Stomach (tissue), 9 donors: ENCODE data around the gene RBKS. TPM values are rescaled to one million over a fixed set of nuclear protein-coding genes. Genes with fewer than 3 reads are reported as not detected.

ENCODE experiments used
- DNase-seq, 2 donors: peaks; one replicate each; pipeline versions ENCODE4 v3.0.0 to v3.0.0-alpha.2; 2013 to 2019
- H3K27ac ChIP-seq, 5 donors: fragments of 200-600 bp in 4 of 5; sonication (generic) in 4 of 5; one replicate each; pipeline ENCODE4 v1.5.1; 2013 to 2019; ENCODE audit warnings: mild to moderate bottlenecking in 1 of 5, moderate library complexity in 1 of 5
- H3K27me3 ChIP-seq, 3 donors: fragments of 200-600 bp; sonication (generic); one replicate each; pipeline ENCODE4 v1.5.1; 2017 to 2019; ENCODE audit warnings: mixed run types in 1 of 3
- H3K36me3 ChIP-seq, 4 donors: fragments of 200-600 bp; sonication (generic); 1 replicate in 3 of 4; 2 replicates in 1 of 4; pipeline ENCODE4 v1.5.1; 2016 to 2019
- H3K4me1 ChIP-seq, 4 donors: fragments of 200-600 bp; sonication (generic); one replicate each; pipeline ENCODE4 v1.5.1; 2016 to 2019
- H3K4me3 ChIP-seq, 4 donors: fragments of 200-600 bp; sonication (generic) in 3 of 4; one replicate each; pipeline ENCODE4 v1.5.1; 2016 to 2019; ENCODE audit warnings: mild to moderate bottlenecking in 1 of 4
- H3K9me3 ChIP-seq, 4 donors: fragments of 200-600 bp; sonication (generic); one replicate each; pipeline ENCODE4 v1.5.1; 2016 to 2019
- EP300 ChIP-seq: sonication (generic); formaldehyde crosslinking; IDR thresholded peaks from one replicate; pipeline ENCODE4 v1.6.1; 2017; ENCODE audit warnings: antibody characterized with exemption
- POLR2A ChIP-seq, 4 donors: fragments of 450-650 bp; IDR thresholded peaks; one replicate each; pipeline ENCODE4 v1.6.1; 2016; ENCODE audit warnings: antibody characterized with exemption in 4 of 4, control low read depth in 2 of 4, mild to moderate bottlenecking in 1 of 4, moderate library complexity in 1 of 4
- POLR2AphosphoS5 ChIP-seq, 3 donors: sonication (generic); formaldehyde crosslinking; IDR thresholded peaks; one replicate each; pipeline ENCODE4 v1.6.1; 2016; ENCODE audit warnings: antibody characterized with exemption in 3 of 3
- WGBS, 5 donors: extraction: QIAGEN DNeasy Blood & Tissue Kit in 3 of 5; methylation state at CpG; one replicate each; pipeline versions ENCODE4 v1.1.5 to v1.1.7; 2013 to 2018; 5-methylcytosine and 5-hydroxymethylcytosine counted together
- intact Hi-C: fragments of 100-400 bp; cut with DNase I; formaldehyde crosslinking; loops from one replicate; pipeline ENCODE4 v1.15.1; 2023; ENCODE audit warnings: low total_unique reads
- polyA plus RNA-seq, 3 donors: library from polyadenylated mRNA; stranded (reverse); fragments of 200-250 nt; gene quantifications; one replicate each; pipeline ENCODE4 v1.2.3, GENCODE V29; 2013
- total RNA-seq, 5 donors: library from RNA; depleted of rRNA; stranded (reverse); fragments of >200 nt; gene quantifications; one replicate each; pipeline versions ENCODE4 v1.1.0 to v1.2.3, GENCODE V29; 2014 to 2016
- TF ChIP-seq, protein P1 (sequence below), 7 experiments: fragments of 450-650 bp in 4 of 7; fragments of 200-600 bp in 3 of 7; sonication (generic) in 3 of 7; IDR thresholded peaks; one replicate each; pipeline ENCODE4 v1.5.1; 2016 to 2019; ENCODE audit warnings: antibody characterized with exemption in 7 of 7, control low read depth in 2 of 7, mild to moderate bottlenecking in 1 of 7
- donor health status: healthy with polysubstance abuse.
- donor health status: Bipolar disorder and iron deficiency.
- donor health status: healthy.

Gene RBKS
- total and polyA plus RNA-seq, 8 donors = 0.76 to 2.9 (median 1.9) TPM; not detected in 3

DNA sequence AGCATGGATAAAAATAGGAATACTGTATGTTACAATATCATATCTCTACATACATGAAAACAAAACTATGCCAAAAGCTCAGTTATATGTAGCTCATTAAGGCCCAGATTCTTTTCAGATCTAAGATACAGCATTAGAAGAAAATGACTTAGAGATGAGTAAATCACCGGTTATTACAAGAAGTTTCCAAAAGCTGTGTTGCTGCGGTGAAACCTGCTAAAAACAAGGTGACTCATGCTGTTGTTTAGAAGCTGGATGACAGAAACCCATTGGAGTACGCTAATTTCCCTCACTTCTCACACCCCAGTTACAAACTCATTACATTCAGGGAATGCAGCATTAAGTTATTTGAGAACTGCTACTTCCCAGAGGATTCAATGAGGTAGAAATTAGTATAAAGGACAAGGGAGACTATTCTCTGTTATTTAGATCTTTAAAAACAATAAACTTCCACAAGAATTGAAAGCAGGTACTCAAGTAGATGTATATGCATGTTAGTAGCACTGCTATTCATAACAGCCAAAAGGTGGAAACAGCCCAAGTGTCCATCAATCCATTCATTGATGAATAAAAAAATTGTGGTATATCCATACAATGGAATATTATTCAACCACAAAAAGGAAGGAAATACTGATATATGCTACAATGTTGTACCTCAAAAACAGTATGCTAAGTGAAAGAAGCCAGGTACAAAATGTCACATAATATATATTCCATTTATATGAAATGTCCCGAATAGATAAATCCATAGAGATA lies 32.6 kb downstream of the RBKS start:
- 80 to 90% (median 89%) methylated on average over 4 of the region's 4 CpGs for WGBS, 5 donors
- H3K9me3 ChIP-seq = peaks cover 0 to 10% (median 0%) of the 10 kb centered on the region in 4 donors
- H3K27ac ChIP-seq = no peak overlapping the region
- H3K36me3 ChIP-seq = no peaks in the 10 kb centered on the region
- TF ChIP-seq POLR2AphosphoS5 (IDR thresholded peaks at IDR 0.05) (no peak), EP300 (no peak), POLR2A (IDR thresholded peaks at IDR 0.05) (no peak)
- TF ChIP-seq, protein P1, sequence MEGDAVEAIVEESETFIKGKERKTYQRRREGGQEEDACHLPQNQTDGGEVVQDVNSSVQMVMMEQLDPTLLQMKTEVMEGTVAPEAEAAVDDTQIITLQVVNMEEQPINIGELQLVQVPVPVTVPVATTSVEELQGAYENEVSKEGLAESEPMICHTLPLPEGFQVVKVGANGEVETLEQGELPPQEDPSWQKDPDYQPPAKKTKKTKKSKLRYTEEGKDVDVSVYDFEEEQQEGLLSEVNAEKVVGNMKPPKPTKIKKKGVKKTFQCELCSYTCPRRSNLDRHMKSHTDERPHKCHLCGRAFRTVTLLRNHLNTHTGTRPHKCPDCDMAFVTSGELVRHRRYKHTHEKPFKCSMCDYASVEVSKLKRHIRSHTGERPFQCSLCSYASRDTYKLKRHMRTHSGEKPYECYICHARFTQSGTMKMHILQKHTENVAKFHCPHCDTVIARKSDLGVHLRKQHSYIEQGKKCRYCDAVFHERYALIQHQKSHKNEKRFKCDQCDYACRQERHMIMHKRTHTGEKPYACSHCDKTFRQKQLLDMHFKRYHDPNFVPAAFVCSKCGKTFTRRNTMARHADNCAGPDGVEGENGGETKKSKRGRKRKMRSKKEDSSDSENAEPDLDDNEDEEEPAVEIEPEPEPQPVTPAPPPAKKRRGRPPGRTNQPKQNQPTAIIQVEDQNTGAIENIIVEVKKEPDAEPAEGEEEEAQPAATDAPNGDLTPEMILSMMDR (IDR thresholded peaks at IDR 0.05) = no peak
- DNase-seq = no peak
- H3K4me3 ChIP-seq = no peak overlapping the region
- intact Hi-C loops = no loop called here
- peaks cover 0 to 25% (median 6%) of the 10 kb centered on the region in 4 donors for H3K4me1 ChIP-seq
- H3K27me3 ChIP-seq = no peaks in the 10 kb centered on the region

DNA sequence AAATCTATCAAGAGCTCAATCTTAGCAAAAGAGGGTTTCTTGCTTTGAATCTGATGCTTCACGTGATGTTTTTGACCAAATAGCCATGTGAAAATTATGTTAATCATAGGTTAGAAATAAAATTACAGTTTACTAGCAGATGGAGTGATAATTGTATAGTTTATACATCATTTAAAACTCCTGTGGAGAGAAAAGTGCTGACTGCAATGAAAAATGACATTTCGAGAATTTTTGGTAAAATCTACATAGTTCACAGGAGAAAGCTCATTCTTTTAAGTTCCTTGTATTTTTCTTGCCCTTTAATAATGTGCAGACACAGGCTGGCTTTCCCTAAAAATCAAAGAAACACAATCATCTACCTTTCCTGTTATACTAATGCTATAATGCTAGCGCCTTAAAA lies 33.2 kb downstream of the RBKS start:
- Histone ChIP-seq H3K4me1 (peaks cover 0 to 25% (median 6%) of the 10 kb centered on the region in 4 donors), H3K9me3 (peaks cover 0 to 10% (median 0%) of the 10 kb centered on the region in 4 donors), H3K27ac (no peak overlapping the region), H3K27me3 (no peaks in the 10 kb centered on the region), H3K36me3 (no peaks in the 10 kb centered on the region), H3K4me3 (no peak overlapping the region)
- TF ChIP-seq, protein P1 (IDR thresholded peaks at IDR 0.05) = no peak
- TF ChIP-seq EP300 = no peak
- no peak for TF ChIP-seq POLR2AphosphoS5 (IDR thresholded peaks at IDR 0.05)
- no peak for TF ChIP-seq POLR2A (IDR thresholded peaks at IDR 0.05)
- intact Hi-C loops = no loop called here
- no peak for DNase-seq
- whole genome bisulfite sequencing, 5 donors = 59 to 97% (median 95%) methylated on average over 3 of the region's 3 CpGs

DNA sequence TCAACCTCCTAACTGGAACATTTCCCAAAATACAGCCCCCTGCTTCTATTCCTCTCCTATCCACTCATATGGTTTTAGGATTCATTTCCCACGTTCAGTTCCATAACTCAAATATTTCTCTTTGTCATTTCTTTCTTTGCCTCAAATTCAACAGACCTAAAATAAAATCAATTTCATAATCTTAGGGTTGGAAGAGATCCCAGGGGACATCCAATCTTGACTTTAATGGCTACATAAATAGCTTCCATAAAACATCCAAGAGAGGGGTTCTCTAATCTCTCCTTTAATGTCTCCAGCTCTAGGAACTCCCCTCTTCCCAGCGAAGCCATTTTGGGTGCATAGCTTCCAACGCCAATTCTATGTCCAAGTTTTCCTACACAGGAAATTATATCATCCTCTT lies 33.8 kb downstream of the RBKS start:
- DNase-seq = no peak
- 59 to 91% (median 81%) methylated on average over 3 of the region's 3 CpGs for WGBS, 5 donors
- intact Hi-C loops = no loop called here
- Histone ChIP-seq H3K9me3 (peaks cover 0 to 10% (median 0%) of the 10 kb centered on the region in 4 donors), H3K36me3 (no peaks in the 10 kb centered on the region), H3K27me3 (no peaks in the 10 kb centered on the region), H3K4me1 (peaks cover 0 to 25% (median 6%) of the 10 kb centered on the region in 4 donors), H3K4me3 (no peak overlapping the region), H3K27ac (no peak overlapping the region)
- no peak for TF ChIP-seq POLR2AphosphoS5 (IDR thresholded peaks at IDR 0.05)
- no peak for TF ChIP-seq EP300
- TF ChIP-seq, protein P1 (IDR thresholded peaks at IDR 0.05) = no peak
- no peak for TF ChIP-seq POLR2A (IDR thresholded peaks at IDR 0.05)

DNA sequence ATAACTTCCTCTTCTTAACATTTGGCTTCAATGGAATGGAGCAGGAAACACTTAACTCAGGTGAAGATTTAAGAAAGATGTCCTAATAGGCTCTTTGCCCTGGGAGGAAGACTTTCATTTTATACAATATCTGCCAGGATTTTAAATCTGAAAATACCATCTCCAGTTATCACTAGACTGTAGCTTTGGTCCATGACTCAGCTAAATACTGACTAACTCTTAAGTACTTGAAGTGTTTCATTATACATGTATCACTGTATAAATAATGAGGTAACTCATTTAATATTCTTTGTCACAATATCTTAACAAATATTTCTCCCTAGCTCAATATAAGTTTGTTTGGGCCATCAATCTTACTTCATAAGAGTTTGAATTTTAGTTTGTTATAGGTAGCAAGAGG lies 34.7 kb downstream of the RBKS start:
- peaks cover 0 to 10% (median 0%) of the 10 kb centered on the region in 4 donors for H3K9me3 ChIP-seq
- H3K4me3 ChIP-seq = no peak overlapping the region
- DNase-seq = no peak
- no peaks in the 10 kb centered on the region for H3K27me3 ChIP-seq
- peak overlapping the region in 3 of 5 donors; percentile 37 to 65 (median 53) for H3K27ac ChIP-seq
- intact Hi-C loops = no loop called here
- no peak for TF ChIP-seq POLR2A (IDR thresholded peaks at IDR 0.05)
- TF ChIP-seq POLR2AphosphoS5 (IDR thresholded peaks at IDR 0.05) = no peak
- TF ChIP-seq, protein P1 (IDR thresholded peaks at IDR 0.05) = no peak
- no peak for TF ChIP-seq EP300
- H3K36me3 ChIP-seq = no peaks in the 10 kb centered on the region
- peaks cover 0 to 25% (median 6%) of the 10 kb centered on the region in 4 donors for H3K4me1 ChIP-seq
